Left ventricle myocardium inferior (tissue), 1 donor: Measurements from ENCODE around the gene PFKFB1. TPM values are rescaled to one million over a fixed set of nuclear protein-coding genes. Genes with fewer than 3 reads are reported as not detected.
A peak's percentile ranks its signal among the peaks of the same experiment; 100 is the strongest.

Experiments
- DNase-seq: peaks from one replicate; pipeline ENCODE4 v3.0.0-alpha.2; 2020
- H3K27ac ChIP-seq: fragments of 200-600 bp; replicated peaks from 2 replicates; pipeline ENCODE4 v1.8.0; 2021
- H3K27me3 ChIP-seq: fragments of 200-600 bp; 2 replicates; pipeline ENCODE4 v1.8.0; 2021; ENCODE audit warnings: low read depth
- H3K36me3 ChIP-seq: fragments of 200-600 bp; 2 replicates; pipeline ENCODE4 v1.8.0; 2021
- H3K4me1 ChIP-seq: fragments of 200-600 bp; 2 replicates; pipeline ENCODE4 v1.8.0; 2021
- H3K4me3 ChIP-seq: fragments of 200-600 bp; 2 replicates; pipeline ENCODE4 v1.8.0; 2021; ENCODE audit warnings: mild to moderate bottlenecking, moderate library complexity
- H3K9me3 ChIP-seq: fragments of 200-600 bp; replicated peaks from 2 replicates; pipeline ENCODE4 v1.8.0; 2021
- CTCF ChIP-seq: fragments of 200-600 bp; IDR thresholded peaks from 2 replicates; pipeline ENCODE4 v1.8.0; 2021; ENCODE audit warnings: antibody characterized with exemption, mild to moderate bottlenecking, borderline replicate concordance
- intact Hi-C: fragments of 100-400 bp; cut with micrococcal nuclease; formaldehyde crosslinking; loops from one replicate; pipeline ENCODE4 v1.11.0; 2022
- total RNA-seq: library from RNA; stranded (reverse); fragmentation: NEBNext Ultra II Directional; extraction: Animal tissue kit (Norgen Biotek cat#: 25700); gene quantifications from one replicate; pipeline ENCODE4 v1.2.1, GENCODE V29; 2021
- donor health status: DM: no; HTN: yes; CAD: no; lungs with severe emphysema.

Gene PFKFB1
- total RNA-seq, 1 donor from 2014 or later, result 0.19 TPM

GRCh38 chrX:54891573-54891972 lies 102.4 kb downstream of the PFKFB1 start:
- intact Hi-C loops, result loop anchor here (10.0 kb wide), 1 partner anchor 163 kb away; no protein-coding TSS in a partner anchor
- Histone ChIP-seq H3K4me3 (no peak overlapping the region), H3K27me3 (no peaks in the 10 kb centered on the region), H3K4me1 (no peaks in the 10 kb centered on the region), H3K27ac (no peak overlapping the region), H3K36me3 (no peaks in the 10 kb centered on the region), H3K9me3 (peaks cover 15% of the 10 kb centered on the region)
- DNase-seq, result no peak
- TF ChIP-seq CTCF, result peak; percentile 57

GRCh38 chrX:54885740-54886139 lies 108.2 kb downstream of the PFKFB1 start:
- Histone ChIP-seq H3K27me3 (no peaks in the 10 kb centered on the region), H3K4me1 (no peaks in the 10 kb centered on the region), H3K4me3 (no peak overlapping the region), H3K27ac (no peak overlapping the region), H3K9me3 (no peaks in the 10 kb centered on the region), H3K36me3 (no peaks in the 10 kb centered on the region)
- intact Hi-C loops, result no loop called here
- DNase-seq, result no peak
- TF ChIP-seq CTCF, result no peak

Other genes starting within 250 kb of the PFKFB1 start
- gene ITIH6, start 195.9 kb downstream of the PFKFB1 start, total RNA-seq, result not detected
- gene MAGED2, start 186.4 kb downstream of the PFKFB1 start, total RNA-seq, result 81.3 TPM
- 1.9 TPM for gene TRO, start 73.4 kb downstream of the PFKFB1 start, total RNA-seq
- 8.4 TPM for gene APEX2, start 6.2 kb upstream of the PFKFB1 start, total RNA-seq
- 0.38 TPM for gene ALAS2, start 36.8 kb upstream of the PFKFB1 start, total RNA-seq
- not detected for gene PAGE2B, start 80.8 kb upstream of the PFKFB1 start, total RNA-seq
- not detected for gene PAGE2, start 94.8 kb upstream of the PFKFB1 start, total RNA-seq
- gene PAGE5, start 226.2 kb upstream of the PFKFB1 start, total RNA-seq, result not detected